ENCODE measurements around the gene CFAP61.

DNA sequence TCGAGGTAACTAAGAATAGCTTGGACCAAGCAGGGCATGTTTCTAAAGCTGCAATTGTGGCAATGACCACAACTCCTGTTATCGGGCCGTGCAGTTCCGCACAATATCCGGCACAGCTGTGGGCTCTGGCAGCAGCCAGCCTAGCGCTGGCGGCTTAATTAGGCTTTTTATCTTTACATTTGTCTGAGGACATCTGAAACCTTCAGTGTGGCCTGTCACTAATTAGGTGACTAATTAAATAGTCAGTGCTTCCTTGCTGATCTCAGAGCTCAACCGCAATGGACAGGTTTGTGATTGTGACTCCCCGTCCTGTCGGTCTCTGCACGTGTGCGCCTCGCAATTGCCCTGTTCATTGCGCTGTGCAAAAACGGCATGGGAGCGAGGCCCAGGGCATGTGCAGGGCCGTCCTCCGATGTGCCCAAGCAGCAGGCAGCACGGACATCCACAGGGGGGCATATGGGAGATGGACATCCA is 180.7 kb downstream of the CFAP61 start:
- TF ChIP-seq, protein P1, sequence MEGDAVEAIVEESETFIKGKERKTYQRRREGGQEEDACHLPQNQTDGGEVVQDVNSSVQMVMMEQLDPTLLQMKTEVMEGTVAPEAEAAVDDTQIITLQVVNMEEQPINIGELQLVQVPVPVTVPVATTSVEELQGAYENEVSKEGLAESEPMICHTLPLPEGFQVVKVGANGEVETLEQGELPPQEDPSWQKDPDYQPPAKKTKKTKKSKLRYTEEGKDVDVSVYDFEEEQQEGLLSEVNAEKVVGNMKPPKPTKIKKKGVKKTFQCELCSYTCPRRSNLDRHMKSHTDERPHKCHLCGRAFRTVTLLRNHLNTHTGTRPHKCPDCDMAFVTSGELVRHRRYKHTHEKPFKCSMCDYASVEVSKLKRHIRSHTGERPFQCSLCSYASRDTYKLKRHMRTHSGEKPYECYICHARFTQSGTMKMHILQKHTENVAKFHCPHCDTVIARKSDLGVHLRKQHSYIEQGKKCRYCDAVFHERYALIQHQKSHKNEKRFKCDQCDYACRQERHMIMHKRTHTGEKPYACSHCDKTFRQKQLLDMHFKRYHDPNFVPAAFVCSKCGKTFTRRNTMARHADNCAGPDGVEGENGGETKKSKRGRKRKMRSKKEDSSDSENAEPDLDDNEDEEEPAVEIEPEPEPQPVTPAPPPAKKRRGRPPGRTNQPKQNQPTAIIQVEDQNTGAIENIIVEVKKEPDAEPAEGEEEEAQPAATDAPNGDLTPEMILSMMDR (IDR thresholded peaks at IDR 0.05), result no peak
- no peak for TF ChIP-seq POLR2A (IDR thresholded peaks at IDR 0.05)
- no peak for TF ChIP-seq EP300 (IDR thresholded peaks at IDR 0.05)

Measured in suprapubic skin (tissue), 3 donors.